ENCODE data around the gene COL3A1. TPM values are rescaled to one million over a fixed set of nuclear protein-coding genes. Genes with fewer than 3 reads are reported as not detected.

The COL3A1 gene
- total and polyA plus RNA-seq, 11 donors, result 17.6 to 1,075 (median 97.4) TPM

GRCh38 chr2:189012351-189012750 is 38.2 kb downstream of the COL3A1 start:
- TF ChIP-seq CTCF (IDR thresholded peaks at IDR 0.05), result no peak
- no peak for TF ChIP-seq POLR2A (IDR thresholded peaks at IDR 0.05)
- H3K27me3 ChIP-seq, result no peaks in the 10 kb centered on the region
- peaks cover 0 to 58% (median 27%) of the 10 kb centered on the region in 9 donors for H3K36me3 ChIP-seq
- WGBS, 4 donors, result 78 to 83% (median 82%) methylated on average over 1 of the region's 1 CpG
- no peaks in the 10 kb centered on the region for H3K9me3 ChIP-seq
- intact Hi-C loops (cut with DNase I), result no loop called here
- peaks cover 0 to 15% (median 0%) of the 10 kb centered on the region in 12 donors for H3K4me1 ChIP-seq
- ATAC-seq (no peak), DNase-seq (no peak)
- no peak overlapping the region for H3K27ac ChIP-seq
- no peak overlapping the region for H3K4me3 ChIP-seq

GRCh38 chr2:189013031-189013430 is 38.9 kb downstream of the COL3A1 start:
- no peak for DNase-seq
- Histone ChIP-seq H3K27me3 (no peaks in the 10 kb centered on the region), H3K36me3 (peaks cover 0 to 51% (median 27%) of the 10 kb centered on the region in 9 donors), H3K9me3 (no peaks in the 10 kb centered on the region), H3K27ac (no peak overlapping the region), H3K4me3 (no peak overlapping the region), H3K4me1 (peaks cover 0 to 15% (median 0%) of the 10 kb centered on the region in 12 donors)
- 82 to 91% (median 89%) methylated on average over 3 of the region's 3 CpGs for WGBS, 4 donors
- TF ChIP-seq CTCF (IDR thresholded peaks at IDR 0.05) (no peak), POLR2A (IDR thresholded peaks at IDR 0.05) (no peak)
- no peak for ATAC-seq
- intact Hi-C loops (cut with DNase I), result no loop called here

GRCh38 chr2:189013671-189014448 is 39.7 kb downstream of the COL3A1 start:
- Histone ChIP-seq H3K27ac (peak overlapping the region in 5 of 12 donors; percentile 5 to 48 (median 15)), H3K4me1 (peaks cover 0 to 15% (median 0%) of the 10 kb centered on the region in 12 donors), H3K9me3 (no peaks in the 10 kb centered on the region), H3K4me3 (no peak overlapping the region), H3K27me3 (no peaks in the 10 kb centered on the region), H3K36me3 (peaks cover 0 to 43% (median 20%) of the 10 kb centered on the region in 9 donors)
- ATAC-seq (peak in 1 of 4 donors; percentile 19), DNase-seq (no peak)
- 72 to 86% (median 81%) methylated on average over 2 of the region's 2 CpGs for WGBS, 4 donors
- no peak for TF ChIP-seq POLR2A (IDR thresholded peaks at IDR 0.05)
- TF ChIP-seq CTCF (IDR thresholded peaks at IDR 0.05), result no peak
- intact Hi-C loops (cut with DNase I), result no loop called here

GRCh38 chr2:189014449-189015138 is 40.4 kb downstream of the COL3A1 start:
- Histone ChIP-seq H3K27ac (peak overlapping the region in 5 of 12 donors; percentile 5 to 48 (median 15)), H3K27me3 (no peaks in the 10 kb centered on the region), H3K4me1 (peaks cover 0 to 15% (median 0%) of the 10 kb centered on the region in 12 donors), H3K36me3 (peaks cover 0 to 35% (median 20%) of the 10 kb centered on the region in 9 donors), H3K4me3 (no peak overlapping the region), H3K9me3 (no peaks in the 10 kb centered on the region)
- no peak for DNase-seq
- ATAC-seq, result peak in 2 of 4 donors; percentile 35 to 44
- TF ChIP-seq POLR2A (IDR thresholded peaks at IDR 0.05) (no peak), CTCF (IDR thresholded peaks at IDR 0.05) (no peak)
- intact Hi-C loops (cut with DNase I), result no loop called here
- WGBS, 4 donors, result 50 to 64% (median 58%) methylated on average over 2 of the region's 2 CpGs
